ENCODE results near the gene ZMIZ1.

ZMIZ1 gene

GRCh38 chr10:79050896-79051555, 17.7 kb upstream of the ZMIZ1 start:
- H4K20me1 ChIP-seq (ENCODE audit: insufficient read depth) = no peaks in the 10 kb centered on the region
- H2AFZ ChIP-seq (ENCODE audit: low read depth) = no peak overlapping the region
- no peak overlapping the region for H3K9ac ChIP-seq
- H3K36me3 ChIP-seq (ENCODE audit: insufficient read depth) = no peaks in the 10 kb centered on the region
- H3K4me1 ChIP-seq (ENCODE audit: low read depth, poor library complexity, severe bottlenecking) = no peaks in the 10 kb centered on the region
- H3K4me2 ChIP-seq = no peak overlapping the region
- no peaks in the 10 kb centered on the region for H3K27me3 ChIP-seq (ENCODE audit: insufficient read depth, low read depth)
- no peak overlapping the region for H3K4me3 ChIP-seq (IDR thresholded peaks at IDR 0.05; ENCODE audit: insufficient read depth, low read depth, low read length)
- no peak overlapping the region for H3K27ac ChIP-seq
- no peak for TF ChIP-seq CTCF (conservative IDR thresholded peaks at IDR 0.05; ENCODE audit: low read depth, low read length)
- no peaks in the 10 kb centered on the region for H3K79me2 ChIP-seq (ENCODE audit: insufficient read depth, low read depth)

DNA sequence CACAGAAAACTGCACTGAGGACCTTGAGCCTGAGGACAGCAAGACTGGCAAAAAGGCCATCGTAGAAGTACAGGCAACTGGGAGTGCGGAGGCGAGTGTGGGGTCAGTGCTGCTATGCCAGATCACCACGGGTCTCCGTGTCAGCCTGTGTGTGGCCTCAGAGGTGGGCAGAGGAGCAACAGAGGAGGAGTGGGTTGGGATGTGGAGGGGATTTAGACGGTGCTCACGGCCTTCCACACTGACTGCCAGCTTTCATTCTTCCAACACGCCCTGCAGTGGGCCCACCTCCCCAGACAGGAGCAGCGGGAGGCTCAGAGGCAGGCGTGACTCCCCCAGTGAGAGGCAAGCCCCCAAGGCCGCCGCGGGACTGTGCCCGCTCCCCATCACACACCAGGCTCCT, 17.0 kb upstream of the ZMIZ1 start:
- Histone ChIP-seq H3K9ac (no peak overlapping the region), H3K4me3 (IDR thresholded peaks at IDR 0.05; ENCODE audit: insufficient read depth, low read depth, low read length) (no peak overlapping the region), H2AFZ (ENCODE audit: low read depth) (no peak overlapping the region), H3K4me2 (no peak overlapping the region), H3K79me2 (ENCODE audit: insufficient read depth, low read depth) (no peaks in the 10 kb centered on the region), H3K4me1 (ENCODE audit: low read depth, poor library complexity, severe bottlenecking) (no peaks in the 10 kb centered on the region), H3K27me3 (ENCODE audit: insufficient read depth, low read depth) (no peaks in the 10 kb centered on the region), H3K27ac (no peak overlapping the region), H3K36me3 (ENCODE audit: insufficient read depth) (no peaks in the 10 kb centered on the region), H4K20me1 (ENCODE audit: insufficient read depth) (no peaks in the 10 kb centered on the region)
- TF ChIP-seq CTCF (conservative IDR thresholded peaks at IDR 0.05; ENCODE audit: low read depth, low read length) = no peak

DNA sequence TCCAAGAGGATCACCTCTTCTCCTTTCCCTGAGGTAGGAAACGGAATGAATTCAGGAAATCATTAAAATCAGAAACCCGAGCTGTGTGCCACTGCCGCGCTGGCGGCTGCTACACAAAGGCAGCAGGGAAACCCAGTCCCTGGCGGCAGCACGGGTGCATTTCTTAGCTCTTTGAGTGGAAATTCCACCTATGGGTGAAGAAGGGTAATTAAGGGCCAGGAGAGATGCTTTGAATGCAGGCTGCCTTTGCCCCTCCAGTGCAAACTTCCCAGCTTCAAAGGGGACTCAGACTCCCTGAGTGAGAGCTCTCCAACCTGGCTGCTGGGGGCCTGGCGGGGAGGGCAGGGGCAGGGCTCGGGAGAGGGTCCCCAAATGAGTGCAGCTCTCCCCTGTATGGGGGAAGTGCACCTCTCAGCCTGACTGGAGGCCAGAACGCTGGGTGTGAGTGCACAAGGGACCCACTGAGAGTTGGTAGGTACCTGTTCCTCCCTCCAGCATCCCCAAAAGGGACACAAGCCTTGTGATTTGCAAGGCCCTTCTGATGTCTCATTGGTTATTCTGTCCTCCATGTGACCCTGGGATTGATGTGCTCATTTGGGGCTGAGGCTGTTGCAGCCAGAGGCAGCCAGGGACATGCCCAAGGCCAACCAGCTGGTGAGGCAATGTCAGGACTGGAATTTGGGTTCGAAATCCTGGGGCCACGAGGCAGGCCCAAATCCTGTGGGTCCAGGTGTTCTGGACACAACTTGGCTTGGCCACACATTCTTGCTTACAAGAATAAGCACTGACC, 16.3 kb upstream of the ZMIZ1 start:
- Histone ChIP-seq H3K4me1 (ENCODE audit: low read depth, poor library complexity, severe bottlenecking) (no peaks in the 10 kb centered on the region), H4K20me1 (ENCODE audit: insufficient read depth) (no peaks in the 10 kb centered on the region), H3K27ac (no peak overlapping the region), H3K9ac (no peak overlapping the region), H3K4me2 (no peak overlapping the region), H3K36me3 (ENCODE audit: insufficient read depth) (no peaks in the 10 kb centered on the region), H3K4me3 (IDR thresholded peaks at IDR 0.05; ENCODE audit: insufficient read depth, low read depth, low read length) (no peak overlapping the region), H3K79me2 (ENCODE audit: insufficient read depth, low read depth) (no peaks in the 10 kb centered on the region), H2AFZ (ENCODE audit: low read depth) (no peak overlapping the region), H3K27me3 (ENCODE audit: insufficient read depth, low read depth) (no peaks in the 10 kb centered on the region)
- no peak for TF ChIP-seq CTCF (conservative IDR thresholded peaks at IDR 0.05; ENCODE audit: low read depth, low read length)

GRCh38 chr10:79053081-79053434, 15.7 kb upstream of the ZMIZ1 start:
- H3K27ac ChIP-seq = no peak overlapping the region
- H3K27me3 ChIP-seq (ENCODE audit: insufficient read depth, low read depth) = no peaks in the 10 kb centered on the region
- no peak overlapping the region for H3K4me2 ChIP-seq
- TF ChIP-seq CTCF (conservative IDR thresholded peaks at IDR 0.05; ENCODE audit: low read depth, low read length) = no peak
- no peaks in the 10 kb centered on the region for H3K4me1 ChIP-seq (ENCODE audit: low read depth, poor library complexity, severe bottlenecking)
- no peaks in the 10 kb centered on the region for H3K79me2 ChIP-seq (ENCODE audit: insufficient read depth, low read depth)
- H3K9ac ChIP-seq = no peak overlapping the region
- no peaks in the 10 kb centered on the region for H3K36me3 ChIP-seq (ENCODE audit: insufficient read depth)
- H4K20me1 ChIP-seq (ENCODE audit: insufficient read depth) = no peaks in the 10 kb centered on the region
- H2AFZ ChIP-seq (ENCODE audit: low read depth) = no peak overlapping the region
- H3K4me3 ChIP-seq (IDR thresholded peaks at IDR 0.05; ENCODE audit: insufficient read depth, low read depth, low read length) = no peak overlapping the region

Data from KMS-11 (cell line).